GM12878 (cell line): ENCODE measurements around the gene CPSF4L. TPM values are rescaled to one million over a fixed set of nuclear protein-coding genes. Genes with fewer than 3 reads are reported as not detected.

Experiments
- BACH1 ChIP-seq: fragments of 450-650 bp; IDR thresholded peaks from 2 replicates; pipeline ENCODE4 v1.6.1; 2017; ENCODE audit warnings: mild to moderate bottlenecking, borderline replicate concordance
- BCL3 ChIP-seq: IDR thresholded peaks from 2 replicates; pipeline ENCODE4 v1.6.1; 2011; ENCODE audit warnings: borderline replicate concordance, low read depth, mild to moderate bottlenecking, moderate library complexity, low read length; ENCODE audit not compliant: insufficient read depth, poor library complexity, severe bottlenecking
- BHLHE40 ChIP-seq, 2 experiments: fragments of 450-650 bp in 1 of 2; IDR thresholded peaks; 2 replicates each; pipeline ENCODE4 v1.6.1; 2011 to 2017; ENCODE audit warnings: low read depth in 2 of 2, borderline replicate concordance in 1 of 2, improper control_type of control experiment in 1 of 2, low read length in 1 of 2, mild to moderate bottlenecking in 1 of 2
- GATAD2B ChIP-seq: fragments of 450-650 bp; conservative IDR thresholded peaks from 2 replicates; pipeline ENCODE4 v1.6.1; 2017; ENCODE audit warnings: low read depth, mild to moderate bottlenecking, moderate library complexity
- IKZF1 ChIP-seq: fragments of 450-650 bp; conservative IDR thresholded peaks from 2 replicates; pipeline ENCODE4 v1.6.1; 2017; ENCODE audit warnings: antibody characterized with exemption, mild to moderate bottlenecking
- IKZF2 ChIP-seq, 2 experiments: fragments of 450-650 bp; IDR thresholded peaks; 2 replicates each; pipeline ENCODE4 v1.6.1; 2017; ENCODE audit warnings: mild to moderate bottlenecking in 2 of 2, moderate library complexity in 2 of 2
- IRF5 ChIP-seq: fragments of 450-650 bp; IDR thresholded peaks from 2 replicates; pipeline ENCODE4 v1.6.1; 2017; ENCODE audit warnings: borderline replicate concordance
- KDM1A ChIP-seq: fragments of 200-600 bp; sonication (generic); IDR thresholded peaks from 2 replicates; pipeline ENCODE4 v1.6.1; 2016; ENCODE audit warnings: borderline replicate concordance
- KLF5 ChIP-seq: fragments of 450-650 bp; IDR thresholded peaks from 2 replicates; pipeline ENCODE4 v1.6.1; 2014; ENCODE audit warnings: mild to moderate bottlenecking; ENCODE audit not compliant: partially characterized antibody
- LARP7 ChIP-seq: fragments of 450-650 bp; IDR thresholded peaks from 2 replicates; pipeline ENCODE4 v1.6.1; 2017; ENCODE audit warnings: mild to moderate bottlenecking
- MLLT1 ChIP-seq: fragments of 450-650 bp; IDR thresholded peaks from 2 replicates; pipeline ENCODE4 v1.6.1; 2016; ENCODE audit warnings: mild to moderate bottlenecking
- NBN ChIP-seq: fragments of 450-650 bp; IDR thresholded peaks from 2 replicates; pipeline ENCODE4 v1.6.1; 2016
- NFXL1 ChIP-seq: fragments of 450-650 bp; IDR thresholded peaks from 2 replicates; pipeline ENCODE4 v1.6.1; 2017; ENCODE audit warnings: antibody characterized with exemption, mild to moderate bottlenecking, borderline replicate concordance
- NFYB ChIP-seq: IDR thresholded peaks from 2 replicates; pipeline ENCODE4 v1.6.1; 2011; ENCODE audit warnings: low read depth, mild to moderate bottlenecking, low read length, improper control_type of control experiment, moderate library complexity; ENCODE audit not compliant: insufficient read depth
- PAX5 ChIP-seq: IDR thresholded peaks from 2 replicates; pipeline ENCODE4 v1.6.1; 2011; ENCODE audit warnings: low read depth, low read length, borderline replicate concordance
- PKNOX1 ChIP-seq: fragments of 450-650 bp; IDR thresholded peaks from 2 replicates; pipeline ENCODE4 v1.6.1; 2016; ENCODE audit warnings: mild to moderate bottlenecking
- SIX5 ChIP-seq: IDR thresholded peaks from 2 replicates; pipeline ENCODE4 v1.6.1; 2011; ENCODE audit warnings: mild to moderate bottlenecking, low read depth, low read length, moderate library complexity; ENCODE audit not compliant: severe bottlenecking
- SMAD5 ChIP-seq: IDR thresholded peaks from 2 replicates; pipeline ENCODE4 v1.6.1; 2016; ENCODE audit warnings: antibody characterized with exemption, low read depth
- STAT1 ChIP-seq: fragments of 450-650 bp; conservative IDR thresholded peaks from 2 replicates; pipeline ENCODE4 v1.6.1; 2014; ENCODE audit warnings: antibody characterized with exemption, mild to moderate bottlenecking
- ZBTB33 ChIP-seq: fragments of 450-650 bp; IDR thresholded peaks from 2 replicates; pipeline ENCODE4 v1.6.1; 2017; ENCODE audit warnings: mild to moderate bottlenecking
- ZSCAN29 ChIP-seq: fragments of 450-650 bp; IDR thresholded peaks from 2 replicates; pipeline ENCODE4 v1.6.1; 2017; ENCODE audit warnings: mild to moderate bottlenecking, moderate library complexity
- polyA plus RNA-seq, 11 experiments: library from polyadenylated mRNA; depleted of rRNA in 4 of 11; unstranded in 6 of 11; stranded (reverse) in 5 of 11; fragments of >200 nt; fragmentation: Nextera tagmentation in 4 of 11; fragmentation: Illumina TruSeq in 1 of 11; extraction: Ambion mirVana in 4 of 11; extraction: Trizol in 1 of 11; gene quantifications; 1 replicate in 1 of 11; 2 replicates in 10 of 11; pipeline versions ENCODE4 v1.2.1 to v1.2.3, GENCODE V29; 2011 to 2016; ENCODE audit warnings: inconsistent platforms in 2 of 11, missing spikeins in 2 of 11, low read depth in 1 of 11
- total RNA-seq, 4 experiments: library from RNA; depleted of rRNA in 3 of 4; stranded (reverse); fragments of >200 nt in 3 of 4; fragmentation: Illumina TruSeq in 1 of 4; extraction: Trizol in 1 of 4; gene quantifications; 2 replicates each; pipeline versions ENCODE4 v1.2.1 to v1.2.3, GENCODE V29; 2013 to 2021

CPSF4L gene
- total and polyA plus RNA-seq, 10 of the 15 experiments (the other 5 are each of a cell fraction or from before 2014, with no cell fraction given): not detected

GRCh38 chr17:73231841-73232586, 29.7 kb downstream of the CPSF4L start (continued):
- TF ChIP-seq IRF5 (peak; percentile 95), KLF5 (peak; percentile 96), ZBTB33 (no peak), GATAD2B (peak; percentile 79), STAT1 (0 out of 2 replicates have a peak, but pooled peaks have one; percentile 23), BCL3 (no peak), BHLHE40 (IDR thresholded peaks at IDR 0.05; ENCODE audit: borderline replicate concordance in 1 of 2, low read depth in 2 of 2, low read length in 1 of 2) (peak; percentile 57 to 73), ZSCAN29 (no peak), IKZF2 (IDR thresholded peaks at IDR 0.05) (peak; percentile 21; a peak in 3 of 4 replicates), MLLT1 (0 out of 2 replicates have a peak, but pooled peaks have one; percentile 57), NFXL1 (no peak), KDM1A (no peak), IKZF1 (peak; percentile 68), NBN (peak; percentile 42; the same call in 1 of the 2 replicates), NFYB (no peak), BACH1 (peak; percentile 73; the same call in 1 of the 2 replicates), SIX5 (peak; percentile 12), PKNOX1 (peak; percentile 32; the same call in 1 of the 2 replicates), LARP7 (peak; percentile 79), SMAD5 (0 out of 2 replicates have a peak, but pooled peaks have one; percentile 53), PAX5 (0 out of 2 replicates have a peak, but pooled peaks have one; percentile 29)
